GM18502 (cell line): Measurements from ENCODE around the gene MIB2.
"Not testable (repeated sequence)": the region's sequence is repeated elsewhere in the genome, so short reads cannot be mapped to it uniquely, and the experiment has no call there.

Source experiments
- ATAC-seq: cut with Tn5 transposase; IDR thresholded peaks from one replicate; pipeline ENCODE4 v1.9.1; 2021; ENCODE audit warnings: mild to moderate bottlenecking; ENCODE audit not compliant: unreplicated experiment, poor library complexity

Gene MIB2

DNA sequence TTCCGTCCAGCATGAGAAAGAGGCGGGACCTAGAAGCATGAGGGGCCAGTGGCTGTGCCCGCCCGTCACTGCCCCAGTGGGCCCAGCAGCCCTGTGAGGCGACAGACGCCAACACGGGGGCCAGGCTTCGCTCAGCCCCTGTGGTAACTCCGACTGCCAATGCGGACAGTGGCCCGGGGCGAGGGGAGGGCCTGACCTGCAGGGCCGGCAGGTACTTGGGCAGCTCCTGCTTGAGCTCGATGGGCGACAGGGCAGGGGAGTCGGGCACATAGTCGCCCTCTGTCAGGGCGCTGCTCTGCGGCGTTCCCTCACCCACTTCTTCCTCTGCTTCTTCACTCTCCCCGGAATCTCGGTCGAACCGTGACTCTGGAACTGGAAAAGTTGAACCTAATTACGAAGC lies 24.8 kb downstream of the MIB2 start:
- ATAC-seq: not testable (repeated sequence)

GRCh38 chr1:1640711-1641461 lies 25.6 kb downstream of the MIB2 start:
- not testable (repeated sequence) for ATAC-seq

DNA sequence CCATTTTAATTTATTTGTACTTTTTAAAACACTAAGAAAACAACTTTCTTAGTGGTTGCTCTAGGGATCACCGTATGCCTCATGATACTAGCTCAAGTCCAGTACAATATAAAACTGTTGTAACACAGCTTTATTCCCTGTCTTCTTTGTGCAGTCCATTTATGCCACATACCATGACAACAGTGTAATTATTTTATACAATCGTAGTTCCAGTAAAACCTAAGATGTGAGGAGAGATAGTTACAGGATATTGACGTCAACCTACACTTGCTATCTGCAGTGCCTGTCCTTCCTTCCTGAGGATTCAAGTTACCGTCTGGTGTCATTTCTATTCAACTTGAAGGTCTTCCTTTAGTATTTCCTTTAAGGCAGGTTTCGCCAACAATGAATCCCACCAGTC lies 31.0 kb downstream of the MIB2 start:
- not testable (repeated sequence) for ATAC-seq

- ATAC-seq: not testable (repeated sequence)
Measured at GRCh38 chr1:1647567-1648241, 32.4 kb downstream of the MIB2 start.

- ATAC-seq: not testable (repeated sequence)
Measured at GRCh38 chr1:1648265-1648664, 33.0 kb downstream of the MIB2 start.

GRCh38 chr1:1658583-1659549 lies 43.6 kb downstream of the MIB2 start, which contains the start of gene CDK11B:
Gene CDK11B, minus strand, starts transcription at chr1:1659004. Its CDS starts 1,519 bp downstream, at chr1:1657485.
- ATAC-seq: peak; percentile 78

- not testable (repeated sequence) for ATAC-seq
Measured at GRCh38 chr1:1662392-1662791, 47.1 kb downstream of the MIB2 start.

DNA sequence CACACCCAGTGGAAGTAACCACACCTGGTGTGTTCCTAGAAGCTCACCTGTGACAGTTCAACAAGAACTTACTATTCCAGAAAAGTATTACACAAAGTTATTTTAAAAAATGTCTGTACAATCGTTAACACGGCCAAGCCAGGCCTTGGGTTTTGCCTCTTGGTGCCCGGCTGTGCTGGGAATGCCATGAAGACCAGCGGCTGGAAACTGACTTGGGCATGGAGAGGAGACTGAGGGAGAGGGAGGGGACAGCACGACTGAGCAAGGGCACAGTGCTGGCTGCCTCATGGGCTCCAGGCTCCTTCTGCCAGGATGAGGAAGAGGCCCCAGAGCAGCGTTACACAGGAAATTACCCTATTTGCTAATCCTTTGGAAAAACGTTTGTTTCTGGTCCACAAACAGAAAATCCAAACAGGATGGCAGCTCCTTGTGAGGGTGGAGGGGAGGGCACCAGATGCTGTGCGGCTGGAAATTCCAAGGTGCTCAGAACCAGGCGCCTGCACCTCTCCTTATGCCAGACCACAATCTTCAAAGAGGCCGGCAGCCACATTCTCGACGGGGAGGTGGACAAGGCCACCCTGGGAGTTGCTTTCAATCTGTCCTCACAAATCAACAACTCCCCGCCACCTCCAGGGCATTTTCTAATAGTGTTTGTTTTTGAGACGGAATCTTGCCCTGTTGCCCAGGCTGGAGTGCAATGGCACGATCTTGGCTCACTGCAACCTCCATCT lies 47.7 kb downstream of the MIB2 start:
- not testable (repeated sequence) for ATAC-seq

GRCh38 chr1:1664318-1664717 lies 49.0 kb downstream of the MIB2 start:
- not testable (repeated sequence) for ATAC-seq

- no peak for ATAC-seq
Measured at GRCh38 chr1:1664941-1665814, 49.9 kb downstream of the MIB2 start.

GRCh38 chr1:1665815-1666251 lies 50.5 kb downstream of the MIB2 start:
- no peak for ATAC-seq

DNA sequence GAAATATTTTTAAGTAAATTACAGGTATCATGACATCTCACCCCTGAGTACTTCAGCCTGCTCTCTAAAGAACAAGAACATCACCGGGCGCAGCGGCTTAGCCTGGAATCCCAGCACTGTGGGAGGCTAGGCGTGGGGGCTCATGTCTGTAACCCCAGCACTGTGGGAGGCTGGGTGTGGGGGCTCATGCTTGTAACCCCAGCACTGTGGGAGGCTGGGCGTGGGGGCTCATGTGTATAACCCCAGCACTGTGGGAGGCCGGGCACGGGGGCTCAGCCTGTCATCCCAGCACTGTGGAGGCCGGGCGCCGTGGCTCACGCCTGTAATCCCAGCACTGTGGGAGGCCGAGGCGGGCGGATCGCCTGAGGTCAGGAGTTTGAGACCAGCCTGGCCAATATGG lies 51.2 kb downstream of the MIB2 start:
- ATAC-seq: no peak

DNA sequence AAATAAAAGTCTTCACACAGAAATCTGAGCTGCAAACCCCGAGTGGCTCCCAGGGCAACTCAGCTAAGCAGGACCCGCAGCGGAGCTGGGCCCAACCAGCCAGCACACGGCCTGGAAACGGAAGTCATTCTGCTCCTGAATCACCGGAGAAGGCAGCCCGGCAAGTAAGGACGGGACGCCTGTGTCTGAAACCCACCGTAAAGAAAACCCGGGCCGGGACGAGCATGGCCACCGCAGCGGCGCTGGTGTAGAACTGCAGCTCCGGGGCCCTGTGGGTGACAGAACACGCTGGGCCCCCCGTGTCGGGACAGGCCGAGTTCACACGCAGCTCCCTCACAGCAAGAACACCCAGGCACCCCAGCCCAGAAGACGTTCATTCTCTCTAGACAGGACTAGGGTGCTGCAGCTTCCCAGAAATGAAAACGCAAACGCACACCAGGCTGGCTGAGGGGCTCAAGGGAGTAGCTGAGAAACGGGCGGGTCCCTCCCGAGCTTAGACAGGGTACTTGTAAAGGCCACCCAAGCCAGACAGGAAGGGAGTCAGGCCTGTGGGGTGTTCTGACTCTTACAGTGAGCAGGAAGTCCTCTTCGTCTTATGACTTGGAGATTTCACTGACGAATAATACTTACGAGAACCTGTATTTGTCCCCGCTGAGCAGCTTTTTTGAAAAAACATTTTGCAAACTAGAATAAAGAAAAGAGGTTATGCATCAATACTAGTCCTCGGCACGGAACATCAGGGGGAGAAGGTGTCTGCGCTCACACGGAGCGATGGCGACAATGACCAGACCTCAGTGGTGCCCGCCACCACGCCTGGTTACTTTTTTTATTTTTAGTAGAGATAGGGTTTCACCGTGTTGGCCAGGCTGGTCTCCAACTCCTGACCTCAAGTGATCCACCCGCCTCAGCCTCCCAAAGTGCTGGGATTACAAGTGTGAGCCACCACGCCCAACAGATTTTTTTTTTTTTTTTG lies 54.5 kb downstream of the MIB2 start:
- no peak for ATAC-seq

- no peak for ATAC-seq
Measured at GRCh38 chr1:1670866-1671265, 55.6 kb downstream of the MIB2 start.

- no peak for ATAC-seq
Measured at GRCh38 chr1:1671365-1672119, 56.2 kb downstream of the MIB2 start.

DNA sequence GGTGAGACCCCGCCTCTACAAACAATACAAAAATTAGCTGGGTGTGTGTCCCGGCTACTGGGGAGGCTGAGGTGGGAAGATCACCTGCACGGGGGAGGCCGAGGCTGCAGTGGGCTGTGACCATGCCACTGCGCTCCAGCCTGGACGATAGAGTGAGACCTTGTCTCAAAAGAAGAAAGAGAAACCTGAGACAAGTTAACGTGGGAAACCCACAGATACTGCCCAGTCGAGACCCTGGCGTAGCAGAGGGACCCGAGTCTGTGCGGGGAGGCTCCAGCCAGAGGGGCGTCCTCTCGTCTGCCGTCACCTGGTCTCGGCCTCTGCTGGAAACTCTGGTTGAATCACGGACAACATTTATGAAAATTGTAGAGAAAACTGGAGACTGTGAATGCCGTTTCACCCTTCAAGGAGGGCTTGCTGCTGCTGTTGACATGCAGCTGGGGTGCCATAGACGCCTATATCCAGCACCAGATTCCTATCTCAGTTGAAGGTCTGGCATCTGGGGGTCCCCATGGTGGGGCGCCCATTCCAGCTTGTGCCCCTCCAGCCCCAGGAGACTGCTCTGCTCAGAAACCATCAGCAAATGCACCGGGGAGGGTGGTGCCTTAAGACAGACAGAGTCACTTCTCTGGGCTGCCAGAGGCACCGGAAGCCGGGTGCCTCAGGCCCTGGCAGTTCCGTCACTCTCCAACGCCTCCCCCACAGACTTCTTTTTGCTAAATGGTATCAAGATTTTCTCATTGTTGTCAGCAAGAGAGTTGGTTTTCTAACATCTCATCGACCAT lies 57.1 kb downstream of the MIB2 start:
- no peak for ATAC-seq
